Measurements from ENCODE around the gene ELK3.

DNA sequence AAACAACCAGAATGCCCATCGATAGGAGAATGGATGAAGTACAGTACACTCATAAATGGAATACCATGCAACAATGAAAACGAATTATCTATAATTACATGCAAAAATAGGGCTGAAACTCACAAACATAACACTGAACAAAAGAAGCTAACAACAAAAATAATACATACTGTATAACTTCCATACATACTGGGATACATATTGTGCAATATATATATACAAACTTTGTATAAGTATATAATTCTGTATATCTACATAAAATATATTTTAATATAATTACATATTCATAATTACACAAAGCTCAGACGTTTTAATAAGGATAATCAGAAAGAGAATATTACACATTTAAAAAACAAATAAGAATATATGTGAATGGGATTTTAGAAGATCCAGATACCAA is 115.9 kb downstream of the ELK3 start:
- TF ChIP-seq, protein P1, sequence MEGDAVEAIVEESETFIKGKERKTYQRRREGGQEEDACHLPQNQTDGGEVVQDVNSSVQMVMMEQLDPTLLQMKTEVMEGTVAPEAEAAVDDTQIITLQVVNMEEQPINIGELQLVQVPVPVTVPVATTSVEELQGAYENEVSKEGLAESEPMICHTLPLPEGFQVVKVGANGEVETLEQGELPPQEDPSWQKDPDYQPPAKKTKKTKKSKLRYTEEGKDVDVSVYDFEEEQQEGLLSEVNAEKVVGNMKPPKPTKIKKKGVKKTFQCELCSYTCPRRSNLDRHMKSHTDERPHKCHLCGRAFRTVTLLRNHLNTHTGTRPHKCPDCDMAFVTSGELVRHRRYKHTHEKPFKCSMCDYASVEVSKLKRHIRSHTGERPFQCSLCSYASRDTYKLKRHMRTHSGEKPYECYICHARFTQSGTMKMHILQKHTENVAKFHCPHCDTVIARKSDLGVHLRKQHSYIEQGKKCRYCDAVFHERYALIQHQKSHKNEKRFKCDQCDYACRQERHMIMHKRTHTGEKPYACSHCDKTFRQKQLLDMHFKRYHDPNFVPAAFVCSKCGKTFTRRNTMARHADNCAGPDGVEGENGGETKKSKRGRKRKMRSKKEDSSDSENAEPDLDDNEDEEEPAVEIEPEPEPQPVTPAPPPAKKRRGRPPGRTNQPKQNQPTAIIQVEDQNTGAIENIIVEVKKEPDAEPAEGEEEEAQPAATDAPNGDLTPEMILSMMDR (IDR thresholded peaks at IDR 0.05 in 8 of 11, conservative IDR thresholded peaks at IDR 0.05 in 3 of 11), result no peak
- no peak for TF ChIP-seq POLR2A (IDR thresholded peaks at IDR 0.05)

Data from spleen (tissue), 7 donors.